H1 (cell line): ENCODE data around the gene EHD4. TPM values are rescaled to one million over a fixed set of nuclear protein-coding genes. Genes with fewer than 3 reads are reported as not detected.

Experiments used
- CHD1 ChIP-seq: IDR thresholded peaks from 2 replicates; pipeline ENCODE4 v1.6.1; 2012; ENCODE audit warnings: low read depth, low read length, improper control_type of control experiment
- CHD2 ChIP-seq: IDR thresholded peaks from 2 replicates; pipeline ENCODE4 v1.6.1; 2012; ENCODE audit warnings: low read length, improper control_type of control experiment
- FOSL1 ChIP-seq: IDR thresholded peaks from 2 replicates; pipeline ENCODE4 v1.6.1; 2011; ENCODE audit warnings: mild to moderate bottlenecking, low read depth, low read length, moderate library complexity; ENCODE audit not compliant: insufficient read depth
- NRF1 ChIP-seq: IDR thresholded peaks from 2 replicates; pipeline ENCODE4 v1.6.1; 2011; ENCODE audit warnings: mild to moderate bottlenecking, low read depth, low read length, improper control_type of control experiment
- PHF8 ChIP-seq: fragments of 200-600 bp; sonication (generic); conservative IDR thresholded peaks from 2 replicates; pipeline ENCODE4 v1.7.1; 2012; ENCODE audit warnings: low read depth, mild to moderate bottlenecking, inconsistent platforms, low read length, moderate library complexity
- POLR2A ChIP-seq, 2 experiments: IDR thresholded peaks; 1 replicate in 1 of 2; 2 replicates in 1 of 2; pipeline ENCODE4 v1.6.1; 2011; ENCODE audit warnings: low read depth in 2 of 2, low read length in 2 of 2, mild to moderate bottlenecking in 2 of 2; ENCODE audit errors: control extremely low read depth in 1 of 2
- TBP ChIP-seq: IDR thresholded peaks from 2 replicates; pipeline ENCODE4 v1.6.1; 2011; ENCODE audit warnings: low read depth, low read length, improper control_type of control experiment
- YY1 ChIP-seq: IDR thresholded peaks from 2 replicates; pipeline ENCODE4 v1.6.1; 2011; ENCODE audit warnings: low read depth, mild to moderate bottlenecking, low read length
- polyA plus RNA-seq, 7 experiments: library from polyadenylated mRNA; depleted of rRNA in 3 of 7; stranded (reverse) in 5 of 7; unstranded in 2 of 7; fragments of >200 nt in 5 of 7; fragments of 200-250 nt in 2 of 7; gene quantifications; 1 replicate in 5 of 7; 2 replicates in 1 of 7; 4 replicates in 1 of 7; pipeline versions ENCODE4 v1.2.1 to v1.2.3, GENCODE V29; 2011 to 2013; ENCODE audit warnings: missing spikeins in 2 of 7, mixed read lengths in 2 of 7
- total RNA-seq: library from RNA; stranded (reverse); fragmentation: NEBNext Ultra II Directional; extraction: Animal tissue kit (Norgen Biotek cat#: 25700); gene quantifications from 2 replicates; pipeline ENCODE4 v1.2.1, GENCODE V29; 2021
- TF ChIP-seq, protein P1 (sequence below): fragments of 300-600 bp; sonication (generic); IDR thresholded peaks from 2 replicates; pipeline ENCODE4 v1.7.1; 2012; ENCODE audit warnings: low read length, moderate library complexity, mild to moderate bottlenecking, inconsistent platforms; ENCODE audit not compliant: insufficient replicate concordance
- TF ChIP-seq, protein P2 (sequence below): IDR thresholded peaks from 2 replicates; pipeline ENCODE4 v1.6.1; 2012; ENCODE audit warnings: inconsistent platforms

EHD4 gene
- total and polyA plus RNA-seq, 2 of the 8 experiments (the other 6 are each of a cell fraction or from before 2014, with no cell fraction given) = 17.5 to 24.5 TPM

DNA sequence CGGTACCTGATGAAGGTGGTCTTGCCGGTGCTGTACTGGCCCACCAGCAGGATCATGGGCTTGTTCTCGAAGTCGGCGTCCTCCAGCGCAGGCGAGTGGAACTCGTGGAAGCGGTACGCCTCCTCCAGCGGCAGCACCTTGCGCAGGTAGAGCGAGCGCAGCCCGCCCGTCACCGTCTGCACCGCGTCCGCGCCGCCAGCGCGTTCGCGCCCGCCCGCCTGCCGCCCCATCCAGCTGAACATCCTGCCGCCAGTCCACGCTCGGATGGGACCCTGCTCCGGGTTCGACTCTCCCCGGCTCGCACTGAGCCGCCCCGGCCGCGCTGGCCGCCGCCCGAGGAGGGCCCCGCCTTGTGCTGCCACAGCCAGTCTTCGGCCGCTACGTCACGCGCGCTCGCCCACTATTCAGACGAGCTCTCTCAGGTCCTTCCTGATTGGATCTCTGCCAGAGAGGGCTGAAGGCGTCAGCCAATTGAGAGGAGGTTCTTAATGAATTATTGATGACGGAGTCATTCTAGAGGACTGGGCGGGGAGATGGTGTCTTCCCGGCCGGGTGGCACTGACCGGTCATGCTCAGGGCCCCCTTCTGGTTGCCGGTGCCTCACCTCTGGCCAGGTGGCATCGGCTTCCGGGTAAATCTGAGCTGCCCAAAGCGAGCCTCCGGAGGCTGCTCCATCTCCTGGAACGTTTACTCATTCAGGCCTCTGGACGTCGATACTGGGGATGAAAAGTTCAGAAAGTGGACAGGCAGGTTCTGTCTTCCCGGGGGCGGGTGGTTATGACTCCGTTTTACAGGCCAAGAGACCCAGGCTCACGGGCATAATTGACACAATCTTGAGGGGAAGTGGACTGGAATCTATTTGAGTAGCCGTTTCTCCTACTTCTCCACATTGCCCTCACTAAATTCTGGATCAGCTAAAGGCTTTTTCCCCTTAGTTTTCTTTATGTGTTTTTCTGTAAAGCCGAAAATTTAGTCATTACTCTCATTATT is at the start of gene EHD4 (continued):
- TF ChIP-seq, protein P1, sequence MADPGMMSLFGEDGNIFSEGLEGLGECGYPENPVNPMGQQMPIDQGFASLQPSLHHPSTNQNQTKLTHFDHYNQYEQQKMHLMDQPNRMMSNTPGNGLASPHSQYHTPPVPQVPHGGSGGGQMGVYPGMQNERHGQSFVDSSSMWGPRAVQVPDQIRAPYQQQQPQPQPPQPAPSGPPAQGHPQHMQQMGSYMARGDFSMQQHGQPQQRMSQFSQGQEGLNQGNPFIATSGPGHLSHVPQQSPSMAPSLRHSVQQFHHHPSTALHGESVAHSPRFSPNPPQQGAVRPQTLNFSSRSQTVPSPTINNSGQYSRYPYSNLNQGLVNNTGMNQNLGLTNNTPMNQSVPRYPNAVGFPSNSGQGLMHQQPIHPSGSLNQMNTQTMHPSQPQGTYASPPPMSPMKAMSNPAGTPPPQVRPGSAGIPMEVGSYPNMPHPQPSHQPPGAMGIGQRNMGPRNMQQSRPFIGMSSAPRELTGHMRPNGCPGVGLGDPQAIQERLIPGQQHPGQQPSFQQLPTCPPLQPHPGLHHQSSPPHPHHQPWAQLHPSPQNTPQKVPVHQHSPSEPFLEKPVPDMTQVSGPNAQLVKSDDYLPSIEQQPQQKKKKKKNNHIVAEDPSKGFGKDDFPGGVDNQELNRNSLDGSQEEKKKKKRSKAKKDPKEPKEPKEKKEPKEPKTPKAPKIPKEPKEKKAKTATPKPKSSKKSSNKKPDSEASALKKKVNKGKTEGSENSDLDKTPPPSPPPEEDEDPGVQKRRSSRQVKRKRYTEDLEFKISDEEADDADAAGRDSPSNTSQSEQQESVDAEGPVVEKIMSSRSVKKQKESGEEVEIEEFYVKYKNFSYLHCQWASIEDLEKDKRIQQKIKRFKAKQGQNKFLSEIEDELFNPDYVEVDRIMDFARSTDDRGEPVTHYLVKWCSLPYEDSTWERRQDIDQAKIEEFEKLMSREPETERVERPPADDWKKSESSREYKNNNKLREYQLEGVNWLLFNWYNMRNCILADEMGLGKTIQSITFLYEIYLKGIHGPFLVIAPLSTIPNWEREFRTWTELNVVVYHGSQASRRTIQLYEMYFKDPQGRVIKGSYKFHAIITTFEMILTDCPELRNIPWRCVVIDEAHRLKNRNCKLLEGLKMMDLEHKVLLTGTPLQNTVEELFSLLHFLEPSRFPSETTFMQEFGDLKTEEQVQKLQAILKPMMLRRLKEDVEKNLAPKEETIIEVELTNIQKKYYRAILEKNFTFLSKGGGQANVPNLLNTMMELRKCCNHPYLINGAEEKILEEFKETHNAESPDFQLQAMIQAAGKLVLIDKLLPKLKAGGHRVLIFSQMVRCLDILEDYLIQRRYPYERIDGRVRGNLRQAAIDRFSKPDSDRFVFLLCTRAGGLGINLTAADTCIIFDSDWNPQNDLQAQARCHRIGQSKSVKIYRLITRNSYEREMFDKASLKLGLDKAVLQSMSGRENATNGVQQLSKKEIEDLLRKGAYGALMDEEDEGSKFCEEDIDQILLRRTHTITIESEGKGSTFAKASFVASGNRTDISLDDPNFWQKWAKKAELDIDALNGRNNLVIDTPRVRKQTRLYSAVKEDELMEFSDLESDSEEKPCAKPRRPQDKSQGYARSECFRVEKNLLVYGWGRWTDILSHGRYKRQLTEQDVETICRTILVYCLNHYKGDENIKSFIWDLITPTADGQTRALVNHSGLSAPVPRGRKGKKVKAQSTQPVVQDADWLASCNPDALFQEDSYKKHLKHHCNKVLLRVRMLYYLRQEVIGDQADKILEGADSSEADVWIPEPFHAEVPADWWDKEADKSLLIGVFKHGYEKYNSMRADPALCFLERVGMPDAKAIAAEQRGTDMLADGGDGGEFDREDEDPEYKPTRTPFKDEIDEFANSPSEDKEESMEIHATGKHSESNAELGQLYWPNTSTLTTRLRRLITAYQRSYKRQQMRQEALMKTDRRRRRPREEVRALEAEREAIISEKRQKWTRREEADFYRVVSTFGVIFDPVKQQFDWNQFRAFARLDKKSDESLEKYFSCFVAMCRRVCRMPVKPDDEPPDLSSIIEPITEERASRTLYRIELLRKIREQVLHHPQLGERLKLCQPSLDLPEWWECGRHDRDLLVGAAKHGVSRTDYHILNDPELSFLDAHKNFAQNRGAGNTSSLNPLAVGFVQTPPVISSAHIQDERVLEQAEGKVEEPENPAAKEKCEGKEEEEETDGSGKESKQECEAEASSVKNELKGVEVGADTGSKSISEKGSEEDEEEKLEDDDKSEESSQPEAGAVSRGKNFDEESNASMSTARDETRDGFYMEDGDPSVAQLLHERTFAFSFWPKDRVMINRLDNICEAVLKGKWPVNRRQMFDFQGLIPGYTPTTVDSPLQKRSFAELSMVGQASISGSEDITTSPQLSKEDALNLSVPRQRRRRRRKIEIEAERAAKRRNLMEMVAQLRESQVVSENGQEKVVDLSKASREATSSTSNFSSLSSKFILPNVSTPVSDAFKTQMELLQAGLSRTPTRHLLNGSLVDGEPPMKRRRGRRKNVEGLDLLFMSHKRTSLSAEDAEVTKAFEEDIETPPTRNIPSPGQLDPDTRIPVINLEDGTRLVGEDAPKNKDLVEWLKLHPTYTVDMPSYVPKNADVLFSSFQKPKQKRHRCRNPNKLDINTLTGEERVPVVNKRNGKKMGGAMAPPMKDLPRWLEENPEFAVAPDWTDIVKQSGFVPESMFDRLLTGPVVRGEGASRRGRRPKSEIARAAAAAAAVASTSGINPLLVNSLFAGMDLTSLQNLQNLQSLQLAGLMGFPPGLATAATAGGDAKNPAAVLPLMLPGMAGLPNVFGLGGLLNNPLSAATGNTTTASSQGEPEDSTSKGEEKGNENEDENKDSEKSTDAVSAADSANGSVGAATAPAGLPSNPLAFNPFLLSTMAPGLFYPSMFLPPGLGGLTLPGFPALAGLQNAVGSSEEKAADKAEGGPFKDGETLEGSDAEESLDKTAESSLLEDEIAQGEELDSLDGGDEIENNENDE = no peak
- TF ChIP-seq TBP (peak; percentile 88), NRF1 (no peak), FOSL1 (no peak), PHF8 (peak; percentile 90), YY1 (peak; percentile 55; the same call in 1 of the 2 replicates), POLR2A (IDR thresholded peaks at IDR 0.05; ENCODE audit: control extremely low read depth in 1 of 2, low read depth in 2 of 2, low read length in 2 of 2) (peak; percentile 81 to 93), CHD1 (no peak), CHD2 (peak; percentile 60; the same call in 1 of the 2 replicates)
- TF ChIP-seq, protein P2, sequence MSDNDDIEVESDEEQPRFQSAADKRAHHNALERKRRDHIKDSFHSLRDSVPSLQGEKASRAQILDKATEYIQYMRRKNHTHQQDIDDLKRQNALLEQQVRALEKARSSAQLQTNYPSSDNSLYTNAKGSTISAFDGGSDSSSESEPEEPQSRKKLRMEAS = peak; percentile 63; the same call in 1 of the 2 replicates
